Upper lobe of left lung (tissue), 6 donors: ENCODE data around the gene MON1A. TPM values are rescaled to one million over a fixed set of nuclear protein-coding genes. Genes with fewer than 3 reads are reported as not detected.

ENCODE experiments used
- ATAC-seq, 2 donors: fragments of 200-7000 bp; cut with Tn5 transposase; one replicate each; pipeline ENCODE4 v1.9.1; 2022; ENCODE audit warnings: mild to moderate bottlenecking in 2 of 2, moderate library complexity in 2 of 2; ENCODE audit not compliant: low FRiP score in 2 of 2
- DNase-seq, 2 donors: peaks; one replicate each; pipeline ENCODE4 v3.0.0-alpha.2; 2019 to 2020
- H3K27ac ChIP-seq, 4 donors: fragments of 200-600 bp; sonication (generic); one replicate each; pipeline ENCODE4 v1.5.1; 2016 to 2019
- H3K27me3 ChIP-seq, 4 donors: fragments of 200-600 bp; sonication (generic); one replicate each; pipeline ENCODE4 v1.5.1; 2017 to 2019
- H3K36me3 ChIP-seq, 4 donors: fragments of 200-600 bp; sonication (generic); one replicate each; pipeline ENCODE4 v1.5.1; 2016 to 2019
- H3K4me1 ChIP-seq, 4 donors: fragments of 200-600 bp; sonication (generic); one replicate each; pipeline ENCODE4 v1.5.1; 2018 to 2019
- H3K4me3 ChIP-seq, 4 donors: fragments of 200-600 bp; sonication (generic); one replicate each; pipeline ENCODE4 v1.5.1; 2017 to 2019; ENCODE audit warnings: mild to moderate bottlenecking in 2 of 4, moderate library complexity in 1 of 4
- H3K9me3 ChIP-seq, 4 donors: fragments of 200-600 bp; sonication (generic); one replicate each; pipeline ENCODE4 v1.5.1; 2018 to 2019
- EP300 ChIP-seq, 4 donors: sonication (generic); formaldehyde crosslinking; IDR thresholded peaks; one replicate each; pipeline ENCODE4 v1.5.1; 2017; ENCODE audit warnings: antibody characterized with exemption in 4 of 4, control low read depth in 2 of 4
- POLR2A ChIP-seq, 4 donors: fragments of 450-650 bp; IDR thresholded peaks; one replicate each; pipeline ENCODE4 v1.5.1; 2016 to 2017; ENCODE audit warnings: antibody characterized with exemption in 4 of 4, mild to moderate bottlenecking in 2 of 4
- POLR2AphosphoS5 ChIP-seq, 2 donors: sonication (generic); formaldehyde crosslinking; IDR thresholded peaks; one replicate each; pipeline ENCODE4 v1.5.1; 2017; ENCODE audit warnings: antibody characterized with exemption in 2 of 2
- WGBS, 2 donors: methylation state at CpG; one replicate each; pipeline ENCODE4 v1.1.5; 2017 to 2018; 5-methylcytosine and 5-hydroxymethylcytosine counted together
- small RNA-seq, 4 donors: library from RNA; depleted of rRNA; stranded (forward); fragments of <200 nt; gene quantifications; one replicate each; pipeline ENCODE3, GENCODE V24; 2016
- total RNA-seq, 6 donors: library from RNA; depleted of rRNA in 4 of 6; stranded (reverse); fragments of >200 nt in 4 of 6; gene quantifications; one replicate each; pipeline versions ENCODE4 v1.1.0 to v1.2.1, GENCODE V29; 2016 to 2021
- TF ChIP-seq, protein P1 (sequence below), 6 experiments: fragments of 450-650 bp in 4 of 6; fragments of 200-600 bp in 2 of 6; sonication (generic) in 2 of 6; IDR thresholded peaks; one replicate each; pipeline ENCODE4 v1.5.1; 2016 to 2019; ENCODE audit warnings: antibody characterized with exemption in 6 of 6
- donor health status: DM: no; HTN: no; CAD: no; lungs with moderate emphysema.
- donor health status: DM: no; HTN: yes; CAD: no; lungs with severe emphysema.

MON1A gene
- total RNA-seq, 6 donors from 2014 or later = 8.0 to 28.3 (median 15.0) TPM

- no peak overlapping the region for H3K4me3 ChIP-seq
- H3K27me3 ChIP-seq = peaks cover 2 to 21% (median 13%) of the 10 kb centered on the region in 4 donors
- ATAC-seq = no peak
- H3K9me3 ChIP-seq = no peaks in the 10 kb centered on the region
- WGBS, 2 donors = 36 to 52% methylated on average over 5 to 7 of the region's 7 CpGs
- H3K27ac ChIP-seq = no peak overlapping the region
- TF ChIP-seq POLR2AphosphoS5 (IDR thresholded peaks at IDR 0.05) = no peak
- no peak for TF ChIP-seq EP300 (IDR thresholded peaks at IDR 0.05)
- TF ChIP-seq, protein P1, sequence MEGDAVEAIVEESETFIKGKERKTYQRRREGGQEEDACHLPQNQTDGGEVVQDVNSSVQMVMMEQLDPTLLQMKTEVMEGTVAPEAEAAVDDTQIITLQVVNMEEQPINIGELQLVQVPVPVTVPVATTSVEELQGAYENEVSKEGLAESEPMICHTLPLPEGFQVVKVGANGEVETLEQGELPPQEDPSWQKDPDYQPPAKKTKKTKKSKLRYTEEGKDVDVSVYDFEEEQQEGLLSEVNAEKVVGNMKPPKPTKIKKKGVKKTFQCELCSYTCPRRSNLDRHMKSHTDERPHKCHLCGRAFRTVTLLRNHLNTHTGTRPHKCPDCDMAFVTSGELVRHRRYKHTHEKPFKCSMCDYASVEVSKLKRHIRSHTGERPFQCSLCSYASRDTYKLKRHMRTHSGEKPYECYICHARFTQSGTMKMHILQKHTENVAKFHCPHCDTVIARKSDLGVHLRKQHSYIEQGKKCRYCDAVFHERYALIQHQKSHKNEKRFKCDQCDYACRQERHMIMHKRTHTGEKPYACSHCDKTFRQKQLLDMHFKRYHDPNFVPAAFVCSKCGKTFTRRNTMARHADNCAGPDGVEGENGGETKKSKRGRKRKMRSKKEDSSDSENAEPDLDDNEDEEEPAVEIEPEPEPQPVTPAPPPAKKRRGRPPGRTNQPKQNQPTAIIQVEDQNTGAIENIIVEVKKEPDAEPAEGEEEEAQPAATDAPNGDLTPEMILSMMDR (IDR thresholded peaks at IDR 0.05) = no peak
- no peak for TF ChIP-seq POLR2A (IDR thresholded peaks at IDR 0.05)
- no peaks in the 10 kb centered on the region for H3K36me3 ChIP-seq
- peaks cover 10 to 12% (median 12%) of the 10 kb centered on the region in 4 donors for H3K4me1 ChIP-seq
- no peak for DNase-seq
Observed at GRCh38 chr3:49865198-49865784, 64.3 kb downstream of the MON1A start.

DNA sequence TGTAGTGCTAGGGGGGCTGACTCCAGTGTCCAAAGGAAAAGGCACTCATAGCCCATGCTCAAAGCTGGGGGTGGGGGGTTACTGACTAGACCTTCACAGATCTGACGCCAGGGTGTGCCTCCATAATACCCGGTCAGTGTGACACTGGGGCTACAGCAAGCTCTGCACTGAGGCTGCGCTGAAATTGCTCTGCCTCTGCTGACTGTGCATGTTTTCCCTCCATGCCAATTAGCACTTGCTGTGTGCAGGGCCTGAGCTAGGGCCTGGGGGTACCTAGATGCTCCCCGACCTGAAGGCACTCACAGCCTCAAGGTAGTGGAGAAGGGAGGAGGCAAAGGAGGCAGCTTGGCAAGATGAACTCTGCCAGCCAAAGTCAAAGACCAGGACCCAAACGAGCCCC is 65.1 kb downstream of the MON1A start:
- Histone ChIP-seq H3K4me3 (no peak overlapping the region), H3K27me3 (peaks cover 2 to 15% (median 9%) of the 10 kb centered on the region in 4 donors), H3K36me3 (no peaks in the 10 kb centered on the region), H3K4me1 (peaks cover 6 to 7% (median 7%) of the 10 kb centered on the region in 4 donors), H3K9me3 (no peaks in the 10 kb centered on the region), H3K27ac (no peak overlapping the region)
- no peak for TF ChIP-seq POLR2AphosphoS5 (IDR thresholded peaks at IDR 0.05)
- no peak for TF ChIP-seq EP300 (IDR thresholded peaks at IDR 0.05)
- TF ChIP-seq, protein P1 (IDR thresholded peaks at IDR 0.05) = no peak
- TF ChIP-seq POLR2A (IDR thresholded peaks at IDR 0.05) = no peak
- 59% methylated on average over 5 of the region's 5 CpGs; no CpG with 5 or more reads in 1 of the 2 donors for WGBS, 2 donors
- DNase-seq = no peak
- no peak for ATAC-seq

DNA sequence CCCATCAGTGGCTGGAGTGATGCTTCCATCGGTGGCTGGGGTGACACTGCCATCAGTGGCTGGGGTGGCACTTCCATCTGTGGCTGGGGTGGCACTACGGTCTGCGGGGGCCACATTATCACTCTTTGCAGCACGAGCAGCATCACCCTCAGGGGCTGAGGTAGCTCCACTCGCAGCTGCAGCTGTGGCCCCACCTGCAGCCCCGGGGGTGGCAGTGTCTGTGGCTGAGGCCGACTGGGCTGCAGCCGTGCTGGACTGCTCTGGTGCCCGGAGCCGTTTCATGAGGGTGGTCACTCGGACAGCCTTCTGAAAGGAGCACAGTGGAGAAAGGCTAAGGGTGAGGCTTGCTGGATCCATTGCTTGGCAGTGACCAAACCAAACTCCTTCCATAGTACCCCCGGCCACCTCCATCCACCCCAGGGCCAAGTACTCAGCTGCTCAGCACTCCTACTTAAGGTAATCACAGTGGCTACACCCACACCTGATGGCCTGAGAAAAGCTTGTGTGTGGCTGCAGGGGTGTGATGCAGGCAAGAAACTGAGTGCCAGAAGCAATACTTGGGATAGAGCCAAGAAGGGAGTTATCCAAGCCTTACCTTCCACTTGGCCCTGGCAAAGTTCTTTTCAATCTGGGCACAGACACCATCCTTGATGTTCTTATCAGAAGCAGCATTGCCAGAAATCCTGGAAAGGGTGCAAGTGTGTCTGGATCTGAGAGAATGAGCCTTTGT is 69.9 kb downstream of the MON1A start:
- DNase-seq (peak in 1 of 2 donors; percentile 69), ATAC-seq (no peak)
- Histone ChIP-seq H3K27me3 (no peaks in the 10 kb centered on the region), H3K9me3 (no peaks in the 10 kb centered on the region), H3K4me1 (peaks cover 0 to 12% (median 9%) of the 10 kb centered on the region in 4 donors), H3K36me3 (no peaks in the 10 kb centered on the region), H3K4me3 (no peak overlapping the region), H3K27ac (no peak overlapping the region)
- 86% methylated on average over 5 of the region's 12 CpGs; no CpG with 5 or more reads in 1 of the 2 donors for WGBS, 2 donors
- TF ChIP-seq POLR2AphosphoS5 (IDR thresholded peaks at IDR 0.05) = no peak
- no peak for TF ChIP-seq POLR2A (IDR thresholded peaks at IDR 0.05)
- TF ChIP-seq EP300 (IDR thresholded peaks at IDR 0.05) = no peak
- TF ChIP-seq, protein P1 (IDR thresholded peaks at IDR 0.05) = no peak

Small RNAs within 50 kb of the gene (small RNA-seq; reads per million reads assigned to genes)
- gene RN7SL217P = 0 reads per million in 4 donors

Other genes with a start within 250 kb of the MON1A start
- 10 to 100 TPM in 5 of 6 donors, 1 to 10 TPM in 1; 8.9 to 58.7 (median 18.1) TPM for gene MST1, start 240.3 kb downstream of the MON1A start, total RNA-seq
- 10 to 100 TPM; 14.2 to 71.2 (median 42.2) TPM for gene RNF123, start 240.3 kb downstream of the MON1A start, total RNA-seq
- gene AMIGO3, start 210.1 kb downstream of the MON1A start, total RNA-seq = 1 to 10 TPM in 4 of 6 donors, under 1 TPM in 2; 0.13 to 3.2 (median 1.9) TPM
- gene GMPPB, start 205.9 kb downstream of the MON1A start, total RNA-seq = 10 to 100 TPM; 17.8 to 45.8 (median 41.3) TPM
- 10 to 100 TPM; 42.0 to 63.9 (median 49.7) TPM for gene IP6K1, start 143.3 kb downstream of the MON1A start, total RNA-seq
- 10 to 100 TPM in 1 of 6 donors, 1 to 10 TPM in 4, under 1 TPM in 1; 0.66 to 21.9 (median 7.0) TPM for gene CDHR4, start 129.9 kb downstream of the MON1A start, total RNA-seq
- 10 to 100 TPM in 2 of 6 donors, 1 to 10 TPM in 4; 5.0 to 13.6 (median 7.4) TPM for gene INKA1, start 126.5 kb downstream of the MON1A start, total RNA-seq
- 100 to 1,000 TPM in 4 of 6 donors, 10 to 100 TPM in 2; 58.8 to 330 (median 118) TPM for gene UBA7, start 115.9 kb downstream of the MON1A start, total RNA-seq
- 1 to 10 TPM; 1.4 to 9.4 (median 3.5) TPM for gene TRAIP, start 73.2 kb downstream of the MON1A start, total RNA-seq
- under 1 TPM in 1 of 6 donors, not detected in 5; 0.43 TPM for gene CAMKV, start 59.9 kb downstream of the MON1A start, total RNA-seq
- 10 to 100 TPM; 24.5 to 97.4 (median 36.4) TPM for gene MST1R, start 25.9 kb downstream of the MON1A start, total RNA-seq
- gene RBM6, start 10.3 kb upstream of the MON1A start, total RNA-seq = 100 to 1,000 TPM in 3 of 6 donors, 10 to 100 TPM in 3; 67.9 to 380 (median 123) TPM
- gene RBM5, start 159.1 kb upstream of the MON1A start, total RNA-seq = 100 to 1,000 TPM; 130 to 713 (median 189) TPM
- gene SEMA3F, start 225.5 kb upstream of the MON1A start, total RNA-seq = 10 to 100 TPM in 5 of 6 donors, 1 to 10 TPM in 1; 4.2 to 76.0 (median 27.5) TPM